ENCODE results near the gene YY1AP1.
"Not testable (repeated sequence)": the region's sequence is repeated elsewhere in the genome, so short reads cannot be mapped to it uniquely, and the experiment has no call there.

Gene YY1AP1

GRCh38 chr1:155695072-155695471, 6.5 kb upstream of the YY1AP1 start:
- no peak for DNase-seq (ENCODE audit: low spot score)

- DNase-seq (ENCODE audit: low spot score) = no peak
Observed at GRCh38 chr1:155694167-155694566, 5.6 kb upstream of the YY1AP1 start.

- no peak for DNase-seq (ENCODE audit: low spot score)
Observed at GRCh38 chr1:155691992-155692528, 3.5 kb upstream of the YY1AP1 start.

DNA sequence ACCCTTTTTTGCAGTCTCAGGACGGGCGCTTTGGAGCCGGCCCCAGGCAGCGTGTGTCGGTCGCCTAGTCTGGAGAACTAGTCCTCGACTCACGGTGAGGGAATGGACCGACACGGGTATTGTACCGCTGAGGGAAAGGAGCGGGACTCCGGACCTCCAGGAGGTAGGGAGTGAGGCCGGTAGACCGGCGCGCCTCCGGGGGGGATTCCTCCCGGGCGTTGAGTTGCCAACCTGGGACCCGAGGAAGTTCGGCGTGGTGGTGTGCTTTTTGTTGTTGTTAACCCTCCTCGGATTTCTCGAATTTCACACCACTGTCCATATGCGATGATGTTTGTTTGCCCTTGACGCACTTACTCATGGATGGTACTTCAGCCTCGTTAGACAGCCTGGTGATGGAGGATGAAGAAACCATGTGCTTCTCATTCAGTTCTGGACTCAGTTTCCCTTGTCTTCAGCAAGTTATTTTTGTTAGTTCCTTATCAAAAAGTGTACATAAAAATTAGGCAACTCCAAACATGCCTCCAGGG, 570 bp upstream of the YY1AP1 start, which contains the start of gene DAP3:
DAP3 (plus strand) TSS at position 11 of the 527 bp plus-strand sequence. CDS start 20,689 bp downstream, outside the sequence.
- not testable (repeated sequence) for DNase-seq (ENCODE audit: low spot score)

DNA sequence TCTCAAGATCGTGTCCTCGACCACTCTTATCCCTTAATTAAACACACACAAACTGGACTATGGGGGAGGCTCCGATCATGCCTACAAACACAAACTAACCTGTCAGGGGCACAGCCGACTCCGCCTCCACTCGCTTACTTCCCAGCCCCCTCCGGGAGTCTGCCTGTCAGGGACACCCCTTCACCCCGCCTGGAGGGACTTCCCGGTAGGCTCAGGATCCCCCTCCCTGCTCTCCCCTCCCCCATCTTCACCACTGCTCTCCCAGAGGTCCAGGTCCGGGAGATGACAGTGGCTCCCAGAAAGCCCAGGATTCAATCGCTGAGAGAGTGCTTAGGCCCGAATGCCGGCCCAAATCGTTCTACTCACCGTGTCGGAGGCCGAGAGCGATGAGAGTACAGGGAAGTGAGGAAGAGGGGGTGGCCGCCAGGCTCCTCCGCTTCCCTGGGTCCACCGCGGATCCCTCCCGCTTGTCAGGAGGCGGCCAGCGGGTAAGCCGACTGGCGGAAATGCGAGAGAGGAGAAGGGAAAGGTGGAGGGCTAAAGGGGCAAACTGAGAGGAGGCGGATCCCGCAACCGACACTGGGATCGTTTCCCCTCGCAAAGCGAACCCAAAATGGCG, 760 bp downstream of the YY1AP1 start:
- DNase-seq (ENCODE audit: low spot score) = not testable (repeated sequence)

GRCh38 chr1:155681776-155682175, 6.8 kb downstream of the YY1AP1 start:
- no peak for DNase-seq (ENCODE audit: low spot score)

GRCh38 chr1:155680531-155680930, 8.0 kb downstream of the YY1AP1 start:
- no peak for DNase-seq (ENCODE audit: low spot score)

GRCh38 chr1:155678992-155679391, 9.6 kb downstream of the YY1AP1 start:
- DNase-seq (ENCODE audit: low spot score) = not testable (repeated sequence)

GRCh38 chr1:155678027-155678426, 10.5 kb downstream of the YY1AP1 start:
- no peak for DNase-seq (ENCODE audit: low spot score)

DNA sequence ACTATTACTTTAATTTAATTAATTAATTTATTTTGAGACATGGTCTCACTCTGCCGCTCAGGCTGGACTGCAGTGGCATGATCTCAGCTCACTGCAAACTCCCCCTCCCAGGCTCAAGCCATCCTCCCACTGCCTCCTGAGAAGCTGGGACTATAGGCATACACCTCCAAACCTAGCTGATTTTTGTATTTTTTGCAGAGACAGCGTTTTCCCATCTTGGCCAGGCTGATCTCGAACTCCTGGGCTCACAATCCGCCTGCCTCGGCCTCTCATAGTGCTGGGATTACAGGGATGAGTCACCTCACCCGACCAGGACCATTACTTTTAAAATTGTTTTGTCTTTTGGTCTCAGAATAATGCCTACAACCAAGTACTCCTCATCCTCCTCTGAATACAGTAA, 15.6 kb downstream of the YY1AP1 start:
- DNase-seq (ENCODE audit: low spot score) = no peak

GRCh38 chr1:155671750-155672149, 16.8 kb downstream of the YY1AP1 start:
- DNase-seq (ENCODE audit: low spot score) = no peak

DNA sequence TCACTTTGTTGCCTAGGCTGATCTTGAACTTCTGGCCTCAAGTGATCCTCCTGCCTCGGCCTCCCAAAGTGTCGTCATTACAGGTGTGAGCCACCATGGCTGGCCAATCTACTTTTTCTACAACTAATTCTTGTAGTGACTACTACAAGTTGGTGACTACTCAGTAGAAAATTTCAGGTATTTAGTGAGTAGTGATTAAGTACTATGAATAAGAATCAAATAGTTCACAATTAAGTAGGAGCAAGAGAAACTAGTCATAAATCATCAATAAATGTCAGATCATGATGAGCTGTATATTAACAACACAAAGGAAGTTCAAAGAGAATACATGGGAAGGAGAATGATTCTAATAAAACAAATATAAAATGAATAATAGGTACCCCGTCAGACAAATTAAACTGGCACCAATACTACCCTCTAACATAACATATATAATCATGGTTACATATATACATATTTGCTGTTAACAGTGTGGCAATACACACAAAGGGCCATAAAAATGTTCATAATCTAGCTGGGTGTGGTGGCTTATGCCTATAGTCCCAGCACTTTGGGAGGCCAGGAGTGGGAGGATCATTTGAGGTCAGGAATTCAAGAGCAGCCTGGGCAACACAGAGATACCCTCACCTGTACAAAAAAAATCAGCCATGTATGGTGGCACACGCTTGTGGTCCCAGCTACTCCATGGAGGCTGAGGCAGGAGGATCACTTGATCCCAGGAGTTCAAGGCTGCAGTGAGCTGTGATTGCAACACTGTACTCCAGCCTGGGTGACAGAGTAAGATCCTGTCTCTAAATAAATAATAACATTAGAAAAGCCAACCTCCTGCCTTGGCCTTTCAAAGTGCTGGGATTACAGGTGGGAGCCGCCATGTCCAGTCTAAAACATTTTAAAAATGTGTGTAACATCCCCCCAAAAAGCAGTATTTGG, 19.1 kb downstream of the YY1AP1 start:
- DNase-seq (ENCODE audit: low spot score) = peak; percentile 14

DNA sequence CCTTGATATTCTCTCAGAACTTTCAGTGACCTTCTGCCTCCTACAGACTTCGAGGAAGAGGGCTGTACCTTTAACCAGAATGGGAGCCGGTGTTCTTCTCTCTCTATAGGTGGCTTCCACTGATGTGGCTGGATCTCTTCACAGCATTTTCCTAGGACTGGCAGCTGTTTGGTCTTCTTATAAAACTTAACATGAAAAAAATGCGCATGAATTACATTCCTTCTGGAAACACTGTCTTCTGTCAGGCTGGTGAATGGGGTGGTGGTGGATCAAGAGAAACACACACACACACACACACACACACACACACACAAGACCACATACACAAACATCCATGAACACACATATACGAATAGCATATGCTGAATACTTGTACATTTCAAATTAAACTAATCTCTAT, 27.3 kb downstream of the YY1AP1 start:
- not testable (repeated sequence) for DNase-seq (ENCODE audit: low spot score)

- DNase-seq (ENCODE audit: low spot score) = no peak
Observed at GRCh38 chr1:155657463-155657862, 31.1 kb downstream of the YY1AP1 start.

GRCh38 chr1:155652951-155653350, 35.6 kb downstream of the YY1AP1 start:
- no peak for DNase-seq (ENCODE audit: low spot score)

DNA sequence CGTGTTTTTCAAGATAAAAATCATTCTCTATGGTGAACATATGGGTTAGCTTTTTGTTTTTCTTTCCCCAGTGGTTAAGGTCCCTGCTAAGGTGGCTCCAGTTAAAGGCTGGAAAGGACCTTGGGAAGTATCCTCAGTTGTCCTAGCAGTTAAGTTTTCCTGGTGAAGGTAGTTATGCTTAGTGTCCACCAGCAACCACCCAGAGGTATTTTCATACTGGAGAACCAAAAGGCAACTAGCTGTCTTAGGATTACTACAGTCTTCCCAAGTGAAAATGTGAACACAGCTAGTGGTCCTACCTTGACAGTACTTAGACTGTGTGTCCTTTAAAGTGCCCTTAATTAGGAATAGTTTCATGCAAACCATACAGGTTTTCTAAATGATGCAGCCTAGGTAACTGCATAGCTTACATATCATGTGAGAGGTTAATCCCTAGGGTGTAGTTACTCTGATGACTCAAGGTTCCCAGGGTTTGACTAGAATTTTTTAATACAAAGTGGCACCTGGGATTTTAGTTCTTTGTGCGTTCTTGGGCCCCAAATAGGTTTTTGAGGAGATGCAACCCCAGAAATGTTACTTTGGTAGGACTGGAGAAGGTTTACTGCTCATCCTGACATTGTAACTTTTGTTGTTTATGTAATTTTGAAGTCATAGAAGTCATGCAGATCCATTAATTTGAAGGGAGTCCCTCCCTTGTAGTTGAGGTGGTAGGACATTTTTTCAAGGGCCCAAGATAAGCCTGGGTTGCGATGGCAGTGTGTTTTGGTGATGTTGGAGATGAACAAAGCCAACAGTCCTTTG, 36.5 kb downstream of the YY1AP1 start:
- peak; percentile 20 for DNase-seq (ENCODE audit: low spot score)

GRCh38 chr1:155650231-155650757, 38.3 kb downstream of the YY1AP1 start:
- DNase-seq (ENCODE audit: low spot score) = no peak

GRCh38 chr1:155649676-155650075, 38.9 kb downstream of the YY1AP1 start:
- no peak for DNase-seq (ENCODE audit: low spot score)

DNA sequence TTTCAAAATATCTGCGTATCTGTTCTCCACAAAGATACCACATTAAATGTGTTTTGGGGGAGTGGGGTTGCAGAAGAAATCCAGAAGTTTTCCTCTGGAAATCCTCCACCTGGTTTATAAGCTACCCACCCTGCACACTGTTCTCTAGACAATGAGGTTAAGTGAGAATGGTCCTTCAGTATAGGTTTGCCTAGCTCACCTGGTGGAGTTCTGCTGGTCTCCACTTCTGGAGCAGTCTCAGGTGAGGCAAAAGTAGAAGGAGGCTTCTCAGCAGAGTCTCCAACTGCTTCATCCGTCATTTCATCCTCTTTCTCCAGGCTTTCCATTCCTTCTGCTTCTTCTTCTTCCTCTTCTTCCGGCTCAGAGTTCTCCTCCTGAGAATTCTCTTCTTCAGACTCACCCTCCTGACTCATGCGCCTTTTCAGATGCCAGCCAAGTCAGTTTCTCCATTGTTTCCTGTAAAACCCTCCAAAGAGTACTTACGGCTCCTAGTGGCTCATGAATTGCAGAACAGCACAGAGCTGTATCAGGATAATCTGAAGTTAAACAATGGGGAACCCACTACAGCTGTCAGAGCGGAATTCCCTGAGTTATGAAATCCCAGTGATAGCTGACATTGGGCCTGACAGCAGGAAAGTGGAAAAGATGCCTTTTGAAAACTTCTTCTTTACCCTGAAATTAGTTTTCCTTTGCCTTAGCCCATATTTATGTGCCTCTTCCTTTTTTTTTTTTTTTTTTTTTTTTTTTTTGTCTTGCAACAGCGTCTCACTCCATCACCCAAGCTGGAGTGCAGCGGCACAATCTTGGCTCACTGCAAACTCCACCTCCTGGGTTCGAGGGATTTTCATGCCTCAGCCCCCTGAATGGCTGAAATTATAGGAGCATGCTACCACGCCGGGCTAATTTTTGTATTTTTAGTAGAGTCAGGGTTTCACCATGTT, 40.1 kb downstream of the YY1AP1 start:
- DNase-seq (ENCODE audit: low spot score) = peak; percentile 92

DNA sequence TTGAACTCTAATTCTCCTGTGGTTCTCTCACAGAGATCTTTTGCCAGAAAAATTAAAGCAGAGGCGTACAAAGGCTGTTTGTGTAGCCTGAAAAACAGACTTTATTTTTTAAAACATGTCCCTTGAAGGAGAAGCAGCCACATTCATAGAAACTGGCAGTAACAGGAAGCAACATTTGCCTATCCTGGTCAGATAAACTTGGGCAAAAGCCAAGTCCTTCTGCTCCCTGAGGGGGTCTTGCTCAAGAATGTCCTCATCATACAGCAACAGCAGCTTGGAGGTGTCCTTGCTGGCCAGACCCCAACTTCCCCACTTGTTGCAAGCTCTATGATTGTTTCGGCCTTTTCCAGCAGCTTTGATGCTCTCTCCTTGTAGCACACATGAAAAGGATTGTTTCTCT, 42.3 kb downstream of the YY1AP1 start:
- DNase-seq (ENCODE audit: low spot score) = no peak
